Stimulated activated CD4-positive, alpha-beta T cell treated with anti-CD3 and anti-CD28 coated beads, Interleukin-15, amount 100 ng/mL, for 48 hours (primary cell): Measurements from ENCODE around the gene SPEG.
"Not testable (repeated sequence)": the region's sequence is repeated elsewhere in the genome, so short reads cannot be mapped to it uniquely, and the experiment has no call there.

Source experiments
- DNase-seq, 2 donors: peaks; one replicate each; pipeline ENCODE4 v3.0.0-alpha.2; 2020; ENCODE audit warnings: low read depth in 2 of 2

Gene SPEG

GRCh38 chr2:219404954-219405353, 29.7 kb upstream of the SPEG start:
- DNase-seq = no peak

- DNase-seq = no peak
Observed at GRCh38 chr2:219405451-219405850, 29.2 kb upstream of the SPEG start.

GRCh38 chr2:219405958-219406860, 28.4 kb upstream of the SPEG start:
- no peak for DNase-seq

GRCh38 chr2:219406861-219407230, 27.8 kb upstream of the SPEG start:
- DNase-seq = no peak

- DNase-seq = not testable (repeated sequence)
Observed at GRCh38 chr2:219407343-219407742, 27.3 kb upstream of the SPEG start.

- DNase-seq = no peak
Observed at GRCh38 chr2:219408204-219408603, 26.4 kb upstream of the SPEG start.

- no peak for DNase-seq
Observed at GRCh38 chr2:219408631-219409030, 26.0 kb upstream of the SPEG start.

GRCh38 chr2:219409619-219410018, 25.0 kb upstream of the SPEG start:
- DNase-seq = no peak

GRCh38 chr2:219410390-219410789, 24.3 kb upstream of the SPEG start:
- DNase-seq = no peak

GRCh38 chr2:219414857-219415256, 19.8 kb upstream of the SPEG start:
- no peak for DNase-seq

GRCh38 chr2:219415580-219416234, 18.9 kb upstream of the SPEG start:
- no peak for DNase-seq

- no peak for DNase-seq
Observed at GRCh38 chr2:219416235-219416602, 18.4 kb upstream of the SPEG start.

GRCh38 chr2:219416938-219417337, 17.7 kb upstream of the SPEG start:
- DNase-seq = no peak

- no peak for DNase-seq
Observed at GRCh38 chr2:219417374-219417773, 17.3 kb upstream of the SPEG start.

- DNase-seq = no peak
Observed at GRCh38 chr2:219418155-219419011, 16.3 kb upstream of the SPEG start, which contains the start of gene DES. Gene DES (plus strand): TSS chr2:219418377. CDS start chr2:219418463, 86 bp downstream.

- DNase-seq = no peak
Observed at GRCh38 chr2:219419012-219419324, 15.7 kb upstream of the SPEG start.

- DNase-seq = no peak
Observed at GRCh38 chr2:219419331-219420197, 15.1 kb upstream of the SPEG start.

GRCh38 chr2:219420687-219421086, 14.0 kb upstream of the SPEG start:
- no peak for DNase-seq

GRCh38 chr2:219421323-219421722, 13.3 kb upstream of the SPEG start:
- DNase-seq = no peak

GRCh38 chr2:219422952-219423534, 11.6 kb upstream of the SPEG start:
- DNase-seq = no peak
